GM11168 (cell line): Measurements from ENCODE around the gene CD96.

ENCODE experiments used
- in situ Hi-C: fragments of 300-500 bp; cut with MboI; formaldehyde crosslinking; loops from one replicate; pipeline ENCODE4 v1.12.0; 2022; ENCODE audit warnings: low sequenced_read_pairs; ENCODE audit not compliant: unreplicated experiment

The CD96 gene

GRCh38 chr3:111590143-111590491 lies 48.1 kb downstream of the CD96 start:
- in situ Hi-C loops, result no loop called here

GRCh38 chr3:111591555-111591954 lies 49.6 kb downstream of the CD96 start:
- in situ Hi-C loops, result no loop called here

GRCh38 chr3:111592143-111592542 lies 50.1 kb downstream of the CD96 start:
- in situ Hi-C loops, result no loop called here

GRCh38 chr3:111592936-111593335 lies 50.9 kb downstream of the CD96 start:
- in situ Hi-C loops, result no loop called here

GRCh38 chr3:111593666-111594065 lies 51.7 kb downstream of the CD96 start:
- in situ Hi-C loops, result no loop called here

GRCh38 chr3:111594205-111594604 lies 52.2 kb downstream of the CD96 start:
- in situ Hi-C loops, result no loop called here

- in situ Hi-C loops, result no loop called here
Measured at GRCh38 chr3:111594781-111595180, 52.8 kb downstream of the CD96 start.

GRCh38 chr3:111595232-111595631 lies 53.2 kb downstream of the CD96 start, which contains the start of gene ZBED2:
Gene ZBED2, minus strand, starts transcription at chr3:111595346. Its CDS starts 1,145 bp downstream, at chr3:111594201.
- in situ Hi-C loops, result no loop called here

- in situ Hi-C loops, result no loop called here
Measured at GRCh38 chr3:111596328-111596727, 54.3 kb downstream of the CD96 start.

- in situ Hi-C loops, result no loop called here
Measured at GRCh38 chr3:111598139-111598538, 56.1 kb downstream of the CD96 start.

- in situ Hi-C loops, result no loop called here
Measured at GRCh38 chr3:111598552-111598951, 56.6 kb downstream of the CD96 start.

- in situ Hi-C loops, result no loop called here
Measured at GRCh38 chr3:111601810-111602209, 59.8 kb downstream of the CD96 start.

- in situ Hi-C loops, result no loop called here
Measured at GRCh38 chr3:111603679-111604078, 61.7 kb downstream of the CD96 start.

GRCh38 chr3:111604119-111604518 lies 62.1 kb downstream of the CD96 start:
- in situ Hi-C loops, result no loop called here

- in situ Hi-C loops, result no loop called here
Measured at GRCh38 chr3:111605018-111605417, 63.0 kb downstream of the CD96 start.

GRCh38 chr3:111605493-111605892 lies 63.5 kb downstream of the CD96 start:
- in situ Hi-C loops, result no loop called here

- in situ Hi-C loops, result no loop called here
Measured at GRCh38 chr3:111607240-111607920, 65.4 kb downstream of the CD96 start.

GRCh38 chr3:111608383-111608782 lies 66.4 kb downstream of the CD96 start:
- in situ Hi-C loops, result no loop called here

- in situ Hi-C loops, result no loop called here
Measured at GRCh38 chr3:111609700-111610099, 67.7 kb downstream of the CD96 start.

GRCh38 chr3:111610189-111610588 lies 68.2 kb downstream of the CD96 start:
- in situ Hi-C loops, result no loop called here

- in situ Hi-C loops, result no loop called here
Measured at GRCh38 chr3:111610612-111611054, 68.6 kb downstream of the CD96 start.

GRCh38 chr3:111613294-111613693 lies 71.3 kb downstream of the CD96 start:
- in situ Hi-C loops, result no loop called here
